Measurements from ENCODE around the gene RXRA.

Gene RXRA

GRCh38 chr9:134373953-134374300 lies 47.7 kb downstream of the RXRA start:
- no peak overlapping the region for H2AFZ ChIP-seq (ENCODE audit: low read depth, low read length)
- H3K36me3 ChIP-seq (ENCODE audit: insufficient read depth, low read length), result no peaks in the 10 kb centered on the region
- no peaks in the 10 kb centered on the region for H3K9me3 ChIP-seq (ENCODE audit: insufficient read depth, low read length, severe bottlenecking)
- ATAC-seq (ENCODE audit: insufficient read depth, low read depth) (no peak), DNase-seq (no peak)
- H3K27ac ChIP-seq (ENCODE audit: low read length), result no peak overlapping the region
- no peaks in the 10 kb centered on the region for H3K79me2 ChIP-seq (ENCODE audit: insufficient read depth, low read length)
- no peak overlapping the region for H3K9ac ChIP-seq (ENCODE audit: low read depth, low read length)
- peaks cover 53% of the 10 kb centered on the region for H4K20me1 ChIP-seq (ENCODE audit: insufficient read depth, low read length)
- H3K27me3 ChIP-seq (ENCODE audit: insufficient read depth, low read length, poor library complexity), result no peaks in the 10 kb centered on the region
- TF ChIP-seq CTCF (IDR thresholded peaks at IDR 0.05; ENCODE audit: borderline replicate concordance, extremely low read depth, low read length, poor library complexity, severe bottlenecking) (no peak), EZH2 (IDR thresholded peaks at IDR 0.05; ENCODE audit: borderline replicate concordance, low read depth, low read length, severe bottlenecking) (no peak)
- H3K4me1 ChIP-seq (ENCODE audit: insufficient read depth, low read length), result no peaks in the 10 kb centered on the region
- H3K4me2 ChIP-seq (ENCODE audit: insufficient read depth, low read length), result no peak overlapping the region
- H3K4me3 ChIP-seq (ENCODE audit: low read depth in 1 of 2, low read length in 2 of 2), result no peak overlapping the region

- Histone ChIP-seq H3K79me2 (ENCODE audit: insufficient read depth, low read length) (no peaks in the 10 kb centered on the region), H3K4me2 (ENCODE audit: insufficient read depth, low read length) (no peak overlapping the region), H3K27me3 (ENCODE audit: insufficient read depth, low read length, poor library complexity) (no peaks in the 10 kb centered on the region), H3K36me3 (ENCODE audit: insufficient read depth, low read length) (no peaks in the 10 kb centered on the region), H3K27ac (ENCODE audit: low read length) (no peak overlapping the region), H3K9ac (ENCODE audit: low read depth, low read length) (no peak overlapping the region), H3K4me1 (ENCODE audit: insufficient read depth, low read length) (no peaks in the 10 kb centered on the region), H4K20me1 (ENCODE audit: insufficient read depth, low read length) (peaks cover 55% of the 10 kb centered on the region), H3K4me3 (ENCODE audit: low read depth in 1 of 2, low read length in 2 of 2) (no peak overlapping the region), H3K9me3 (ENCODE audit: insufficient read depth, low read length, severe bottlenecking) (no peaks in the 10 kb centered on the region), H2AFZ (ENCODE audit: low read depth, low read length) (no peak overlapping the region)
- ATAC-seq (ENCODE audit: insufficient read depth, low read depth) (no peak), DNase-seq (no peak)
- no peak for TF ChIP-seq CTCF (IDR thresholded peaks at IDR 0.05; ENCODE audit: borderline replicate concordance, extremely low read depth, low read length, poor library complexity, severe bottlenecking)
- no peak for TF ChIP-seq EZH2 (IDR thresholded peaks at IDR 0.05; ENCODE audit: borderline replicate concordance, low read depth, low read length, severe bottlenecking)
Measured at GRCh38 chr9:134374301-134375010, 48.2 kb downstream of the RXRA start.

- Histone ChIP-seq H3K4me2 (ENCODE audit: insufficient read depth, low read length) (no peak overlapping the region), H4K20me1 (ENCODE audit: insufficient read depth, low read length) (peaks cover 55% of the 10 kb centered on the region), H3K4me1 (ENCODE audit: insufficient read depth, low read length) (no peaks in the 10 kb centered on the region)
Measured at GRCh38 chr9:134375011-134375390, 48.7 kb downstream of the RXRA start.

More at GRCh38 chr9:134375011-134375390, 48.7 kb downstream of the RXRA start:
- Histone ChIP-seq H3K36me3 (ENCODE audit: insufficient read depth, low read length) (no peaks in the 10 kb centered on the region), H3K9ac (ENCODE audit: low read depth, low read length) (no peak overlapping the region), H3K4me3 (ENCODE audit: low read depth in 1 of 2, low read length in 2 of 2) (no peak overlapping the region), H3K27ac (ENCODE audit: low read length) (no peak overlapping the region), H3K79me2 (ENCODE audit: insufficient read depth, low read length) (no peaks in the 10 kb centered on the region), H3K27me3 (ENCODE audit: insufficient read depth, low read length, poor library complexity) (no peaks in the 10 kb centered on the region), H3K9me3 (ENCODE audit: insufficient read depth, low read length, severe bottlenecking) (no peaks in the 10 kb centered on the region), H2AFZ (ENCODE audit: low read depth, low read length) (no peak overlapping the region)
- TF ChIP-seq CTCF (IDR thresholded peaks at IDR 0.05; ENCODE audit: borderline replicate concordance, extremely low read depth, low read length, poor library complexity, severe bottlenecking) (no peak), EZH2 (IDR thresholded peaks at IDR 0.05; ENCODE audit: borderline replicate concordance, low read depth, low read length, severe bottlenecking) (no peak)
- DNase-seq, result no peak
- no peak for ATAC-seq (ENCODE audit: insufficient read depth, low read depth)
